Epithelial cell of proximal tubule (primary cell): ENCODE data around the gene SPACA4. TPM values are rescaled to one million over a fixed set of nuclear protein-coding genes. Genes with fewer than 3 reads are reported as not detected.

Experiments used
- DNase-seq: peaks from one replicate; pipeline ENCODE4 v3.0.0-alpha.2; 2011; ENCODE audit warnings: low read depth
- H3K4me3 ChIP-seq: 2 replicates; pipeline ENCODE4 v1.5.1; 2011; ENCODE audit warnings: low read depth, mild to moderate bottlenecking, low read length
- total RNA-seq: library from RNA; depleted of rRNA; stranded (reverse); fragments of >200 nt; gene quantifications from 2 replicates; pipeline ENCODE4 v1.2.3, GENCODE V29; 2015
- TF ChIP-seq, protein P1 (sequence below): conservative IDR thresholded peaks from 2 replicates; pipeline ENCODE4 v1.5.1; 2012; ENCODE audit warnings: low read depth, mild to moderate bottlenecking, low read length

Gene SPACA4
- total RNA-seq, 1 donor from 2014 or later, result not detected

DNA sequence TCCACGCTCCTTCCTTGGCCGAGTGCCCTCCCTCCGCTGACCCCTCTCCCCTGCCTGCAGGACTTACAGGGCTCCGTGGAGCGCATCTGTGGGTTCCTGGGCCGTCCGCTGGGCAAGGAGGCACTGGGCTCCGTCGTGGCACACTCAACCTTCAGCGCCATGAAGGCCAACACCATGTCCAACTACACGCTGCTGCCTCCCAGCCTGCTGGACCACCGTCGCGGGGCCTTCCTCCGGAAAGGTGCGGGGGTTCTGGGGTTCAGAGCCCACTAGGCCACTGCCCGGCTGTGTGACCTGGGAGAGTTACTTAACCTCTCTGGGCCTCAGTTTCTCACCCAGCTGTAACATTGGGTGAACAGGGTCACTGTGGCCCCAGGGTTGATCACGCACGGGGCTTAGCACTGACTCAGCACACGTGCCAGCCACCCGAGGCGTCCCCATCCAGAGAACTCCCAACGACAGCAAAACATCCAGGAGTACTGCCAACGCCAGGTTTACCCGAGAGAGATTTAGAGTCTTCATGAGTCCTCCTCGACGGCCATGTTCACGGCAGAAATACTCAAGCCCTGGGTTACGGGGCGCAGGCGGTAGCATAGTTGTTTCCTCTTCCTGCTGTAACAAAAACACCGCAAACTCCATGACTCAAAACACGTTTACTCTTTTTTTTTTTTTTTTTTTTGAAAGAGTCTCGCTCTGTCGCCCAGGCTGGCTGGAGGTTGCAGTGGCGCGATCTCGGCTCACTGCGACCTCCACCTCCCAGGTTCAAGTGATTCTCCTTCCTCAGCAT is 9.7 kb upstream of the SPACA4 start:
- no peak for DNase-seq
- H3K4me3 ChIP-seq, result no peak overlapping the region
- TF ChIP-seq, protein P1, sequence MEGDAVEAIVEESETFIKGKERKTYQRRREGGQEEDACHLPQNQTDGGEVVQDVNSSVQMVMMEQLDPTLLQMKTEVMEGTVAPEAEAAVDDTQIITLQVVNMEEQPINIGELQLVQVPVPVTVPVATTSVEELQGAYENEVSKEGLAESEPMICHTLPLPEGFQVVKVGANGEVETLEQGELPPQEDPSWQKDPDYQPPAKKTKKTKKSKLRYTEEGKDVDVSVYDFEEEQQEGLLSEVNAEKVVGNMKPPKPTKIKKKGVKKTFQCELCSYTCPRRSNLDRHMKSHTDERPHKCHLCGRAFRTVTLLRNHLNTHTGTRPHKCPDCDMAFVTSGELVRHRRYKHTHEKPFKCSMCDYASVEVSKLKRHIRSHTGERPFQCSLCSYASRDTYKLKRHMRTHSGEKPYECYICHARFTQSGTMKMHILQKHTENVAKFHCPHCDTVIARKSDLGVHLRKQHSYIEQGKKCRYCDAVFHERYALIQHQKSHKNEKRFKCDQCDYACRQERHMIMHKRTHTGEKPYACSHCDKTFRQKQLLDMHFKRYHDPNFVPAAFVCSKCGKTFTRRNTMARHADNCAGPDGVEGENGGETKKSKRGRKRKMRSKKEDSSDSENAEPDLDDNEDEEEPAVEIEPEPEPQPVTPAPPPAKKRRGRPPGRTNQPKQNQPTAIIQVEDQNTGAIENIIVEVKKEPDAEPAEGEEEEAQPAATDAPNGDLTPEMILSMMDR, result no peak

DNA sequence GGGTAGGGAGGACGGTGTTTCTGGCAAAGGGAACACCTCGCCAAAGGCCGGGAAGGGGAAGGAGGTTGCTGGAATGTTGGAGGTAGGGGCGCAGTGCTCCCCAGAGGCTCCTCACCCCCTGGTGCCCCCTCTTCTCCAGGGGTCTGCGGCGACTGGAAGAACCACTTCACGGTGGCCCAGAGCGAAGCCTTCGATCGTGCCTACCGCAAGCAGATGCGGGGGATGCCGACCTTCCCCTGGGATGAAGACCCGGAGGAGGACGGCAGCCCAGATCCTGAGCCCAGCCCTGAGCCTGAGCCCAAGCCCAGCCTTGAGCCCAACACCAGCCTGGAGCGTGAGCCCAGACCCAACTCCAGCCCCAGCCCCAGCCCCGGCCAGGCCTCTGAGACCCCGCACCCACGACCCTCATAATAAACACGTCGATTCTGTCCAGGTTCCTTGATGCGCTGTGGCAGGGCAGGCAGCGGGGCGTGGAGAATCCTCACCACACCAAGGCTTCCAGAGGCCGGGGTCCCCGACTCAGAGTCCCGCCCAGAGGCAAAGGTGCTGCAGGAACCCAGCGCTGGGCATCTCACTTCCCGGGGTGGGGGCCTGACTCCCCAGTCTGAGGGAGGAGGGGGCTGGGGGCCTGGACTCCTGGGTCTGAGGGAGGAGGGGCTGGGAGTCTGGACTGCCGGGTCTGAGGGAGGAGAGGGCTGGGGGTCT is 7.4 kb upstream of the SPACA4 start:
- no peak for DNase-seq
- TF ChIP-seq, protein P1, result no peak
- H3K4me3 ChIP-seq, result no peak overlapping the region

- TF ChIP-seq, protein P1, result no peak
- DNase-seq, result no peak
- no peak overlapping the region for H3K4me3 ChIP-seq
Measured at GRCh38 chr19:48600679-48601417, 5.7 kb upstream of the SPACA4 start.

GRCh38 chr19:48603001-48603400 is 3.5 kb upstream of the SPACA4 start:
- TF ChIP-seq, protein P1, result no peak
- DNase-seq, result no peak
- H3K4me3 ChIP-seq, result no peak overlapping the region

DNA sequence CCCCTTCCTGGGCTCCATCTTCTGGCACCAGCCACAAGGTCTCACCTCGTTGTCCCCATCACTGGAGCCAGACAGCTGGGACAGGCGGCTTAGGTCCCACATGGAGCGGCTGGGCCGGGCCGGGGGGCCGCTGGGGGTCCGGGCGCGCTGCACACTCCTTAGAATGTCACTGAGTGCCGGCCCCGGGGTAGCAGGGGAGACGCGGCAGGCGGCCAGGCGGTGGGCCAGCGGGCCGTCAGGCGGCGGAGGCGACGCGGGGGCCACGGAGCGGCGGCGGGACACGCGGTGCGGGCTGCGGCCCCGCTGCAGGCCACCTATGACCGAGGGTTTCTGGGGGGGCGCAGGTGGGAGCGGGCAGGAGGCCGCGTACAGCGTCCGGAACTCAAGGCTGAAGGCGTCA is 3.1 kb upstream of the SPACA4 start:
- no peak overlapping the region for H3K4me3 ChIP-seq
- TF ChIP-seq, protein P1, result no peak
- no peak for DNase-seq

GRCh38 chr19:48603850-48604249 is 2.7 kb upstream of the SPACA4 start:
- TF ChIP-seq, protein P1, result no peak
- no peak overlapping the region for H3K4me3 ChIP-seq
- no peak for DNase-seq
